ENCODE results near the gene C1orf198. TPM values are rescaled to one million over a fixed set of nuclear protein-coding genes. Genes with fewer than 3 reads are reported as not detected.

The C1orf198 gene
- total and polyA plus RNA-seq, 12 donors = 15.2 to 59.4 (median 24.6) TPM

GRCh38 chr1:230793463-230793745, 74.9 kb downstream of the C1orf198 start:
- Histone ChIP-seq H3K27ac (no peak overlapping the region), H3K36me3 (replicated peaks in 1 of 2) (no peaks in the 10 kb centered on the region), H3K4me3 (no peak overlapping the region), H3K9me3 (replicated peaks in 1 of 3) (no peaks in the 10 kb centered on the region), H3K4me1 (replicated peaks in 1 of 2) (no peaks in the 10 kb centered on the region), H3K27me3 (no peaks in the 10 kb centered on the region)
- intact Hi-C loops (cut with DNase I) = loop anchor here in 1 of 2 donors (10.0 kb wide), 2 partner anchors 121 to 421 kb away; no protein-coding TSS in a partner anchor
- WGBS, 4 donors = 91 to 96% (median 92%) methylated on average over 9 of the region's 9 CpGs
- no peak for DNase-seq
- TF ChIP-seq CTCF (IDR thresholded peaks at IDR 0.05) (no peak), POLR2A (IDR thresholded peaks at IDR 0.05) (no peak)

- Histone ChIP-seq H3K27me3 (no peaks in the 10 kb centered on the region), H3K36me3 (replicated peaks in 1 of 2) (no peaks in the 10 kb centered on the region), H3K4me1 (replicated peaks in 1 of 2) (no peaks in the 10 kb centered on the region), H3K9me3 (replicated peaks in 1 of 3) (no peaks in the 10 kb centered on the region), H3K4me3 (no peak overlapping the region), H3K27ac (no peak overlapping the region)
- 84 to 89% (median 86%) methylated on average over 13 of the region's 13 CpGs for WGBS, 4 donors
- intact Hi-C loops (cut with DNase I) = loop anchor here in 1 of 2 donors (10.0 kb wide), 2 partner anchors 122 to 422 kb away; no protein-coding TSS in a partner anchor
- TF ChIP-seq POLR2A (IDR thresholded peaks at IDR 0.05) = no peak
- TF ChIP-seq CTCF (IDR thresholded peaks at IDR 0.05) = no peak
- DNase-seq = no peak
Measured at GRCh38 chr1:230792691-230793462, 75.4 kb downstream of the C1orf198 start.

- Histone ChIP-seq H3K4me1 (replicated peaks in 1 of 2) (no peaks in the 10 kb centered on the region), H3K9me3 (replicated peaks in 1 of 3) (no peaks in the 10 kb centered on the region), H3K27ac (no peak overlapping the region), H3K4me3 (no peak overlapping the region), H3K36me3 (replicated peaks in 1 of 2) (no peaks in the 10 kb centered on the region), H3K27me3 (no peaks in the 10 kb centered on the region)
- DNase-seq = no peak
- intact Hi-C loops (cut with DNase I) = loop anchor here in 1 of 2 donors (10.0 kb wide), 2 partner anchors 123 to 423 kb away; no protein-coding TSS in a partner anchor
- no peak for TF ChIP-seq CTCF (IDR thresholded peaks at IDR 0.05)
- TF ChIP-seq POLR2A (IDR thresholded peaks at IDR 0.05) = no peak
- 46 to 67% (median 57%) methylated on average over 5 of the region's 5 CpGs for WGBS, 4 donors
Measured at GRCh38 chr1:230791986-230792564, 76.2 kb downstream of the C1orf198 start.

- intact Hi-C loops (cut with DNase I) = loop anchor here in 1 of 2 donors (10.0 kb wide), 2 partner anchors 125 to 425 kb away; no protein-coding TSS in a partner anchor
- Histone ChIP-seq H3K9me3 (replicated peaks in 1 of 3) (no peaks in the 10 kb centered on the region), H3K4me1 (replicated peaks in 1 of 2) (no peaks in the 10 kb centered on the region), H3K27me3 (no peaks in the 10 kb centered on the region), H3K4me3 (no peak overlapping the region), H3K36me3 (replicated peaks in 1 of 2) (no peaks in the 10 kb centered on the region), H3K27ac (no peak overlapping the region)
- TF ChIP-seq CTCF (IDR thresholded peaks at IDR 0.05) (no peak), POLR2A (IDR thresholded peaks at IDR 0.05) (no peak)
- no peak for DNase-seq
- 68 to 78% (median 74%) methylated on average over 5 of the region's 5 CpGs for WGBS, 4 donors
Measured at GRCh38 chr1:230790026-230790425, 78.3 kb downstream of the C1orf198 start.
